ENCODE measurements around the gene RBM39. TPM values are rescaled to one million over a fixed set of nuclear protein-coding genes. Genes with fewer than 3 reads are reported as not detected.

RBM39 gene
- total and polyA plus RNA-seq, 2 of the 13 experiments (the other 11 are each of a cell fraction or from before 2014, with no cell fraction given): 788 to 920 TPM

- TF ChIP-seq THAP9 (CRISPR knock-in tag; IDR thresholded peaks at IDR 0.05; ENCODE audit: borderline replicate concordance): no peak
- TF ChIP-seq CHCHD3 (CRISPR knock-in tag; IDR thresholded peaks at IDR 0.05): no peak
- peak; percentile 50 for TF ChIP-seq AGO2 (optimal IDR thresholded peaks at IDR 0.05; ENCODE audit: low read depth, low read length)
- no peak for TF ChIP-seq ATF7 (IDR thresholded peaks at IDR 0.05)
- TF ChIP-seq ATF7 (CRISPR knock-in tag; IDR thresholded peaks at IDR 0.05): no peak
- 0 out of 2 replicates have a peak, but pooled peaks have one; percentile 12 for TF ChIP-seq HOXA5 (CRISPR knock-in tag; IDR thresholded peaks at IDR 0.05)
- TF ChIP-seq ZNF782 (CRISPR knock-in tag; IDR thresholded peaks at IDR 0.05; ENCODE audit: borderline replicate concordance): no peak
- peak; percentile 41; the same call in 1 of the 2 replicates for TF ChIP-seq KLF12 (CRISPR knock-in tag; IDR thresholded peaks at IDR 0.05; ENCODE audit: borderline replicate concordance)
- TF ChIP-seq ZNF503 (CRISPR knock-in tag; IDR thresholded peaks at IDR 0.05): 0 out of 2 replicates have a peak, but pooled peaks have one; percentile 36
- TF ChIP-seq PAF1 (CRISPR knock-in tag; IDR thresholded peaks at IDR 0.05): peak; percentile 42; the same call in 1 of the 2 replicates
- TF ChIP-seq CREB3 (CRISPR knock-in tag; IDR thresholded peaks at IDR 0.05): 0 out of 2 replicates have a peak, but pooled peaks have one; percentile 26
- TF ChIP-seq THAP11 (CRISPR knock-in tag; IDR thresholded peaks at IDR 0.05): 0 out of 2 replicates have a peak, but pooled peaks have one; percentile 7
- TF ChIP-seq HDAC6 (IDR thresholded peaks at IDR 0.05; ENCODE audit: low read depth, low read length): peak; percentile 67; the same call in 1 of the 2 replicates
- 0 out of 2 replicates have a peak, but pooled peaks have one; percentile 33 for TF ChIP-seq NCOR1 (IDR thresholded peaks at IDR 0.05; ENCODE audit: borderline replicate concordance, low read length)
- no peak for TF ChIP-seq CREB1 (IDR thresholded peaks at IDR 0.05)
- TF ChIP-seq CREB1 (CRISPR knock-in tag; IDR thresholded peaks at IDR 0.05): 0 out of 2 replicates have a peak, but pooled peaks have one; percentile 21
- TF ChIP-seq ZNF790 (CRISPR knock-in tag; IDR thresholded peaks at IDR 0.05; ENCODE audit: borderline replicate concordance): no peak
- 0 out of 2 replicates have a peak, but pooled peaks have one; percentile 13 for TF ChIP-seq TP53 (CRISPR knock-in tag; conservative IDR thresholded peaks at IDR 0.05)
- TF ChIP-seq MYPOP (CRISPR knock-in tag; IDR thresholded peaks at IDR 0.05): no peak
Observed at GRCh38 chr20:35730583-35731468, 11.2 kb downstream of the RBM39 start (continued).
